Stimulated activated CD8-positive, alpha-beta memory T cell treated with anti-CD3 and anti-CD28 coated beads, Interleukin-12 subunit alpha, Interleukin-12 subunit beta, amount 100 ng/mL, for 24 hours (primary cell): ENCODE measurements around the gene PLPPR5.
"Not testable (repeated sequence)": the region's sequence is repeated elsewhere in the genome, so short reads cannot be mapped to it uniquely, and the experiment has no call there.

ENCODE experiments used
- DNase-seq: peaks from one replicate; pipeline ENCODE4 v3.0.0-alpha.2; 2020; ENCODE audit errors: extremely low read depth

Gene PLPPR5

GRCh38 chr1:98919211-98919610, 85.5 kb downstream of the PLPPR5 start:
- no peak for DNase-seq

- no peak for DNase-seq
Observed at GRCh38 chr1:98914547-98914946, 90.1 kb downstream of the PLPPR5 start.

- DNase-seq, result no peak
Observed at GRCh38 chr1:98910827-98911226, 93.8 kb downstream of the PLPPR5 start.

GRCh38 chr1:98908980-98909379, 95.7 kb downstream of the PLPPR5 start:
- DNase-seq, result no peak

GRCh38 chr1:98906809-98907208, 97.9 kb downstream of the PLPPR5 start:
- DNase-seq, result no peak

GRCh38 chr1:98906361-98906760, 98.3 kb downstream of the PLPPR5 start:
- DNase-seq, result no peak

GRCh38 chr1:98904684-98905083, 100.0 kb downstream of the PLPPR5 start:
- no peak for DNase-seq

GRCh38 chr1:98903726-98904125, 100.9 kb downstream of the PLPPR5 start:
- no peak for DNase-seq

GRCh38 chr1:98903261-98903660, 101.4 kb downstream of the PLPPR5 start:
- no peak for DNase-seq

- DNase-seq, result no peak
Observed at GRCh38 chr1:98898940-98899339, 105.7 kb downstream of the PLPPR5 start.

GRCh38 chr1:98897479-98897878, 107.2 kb downstream of the PLPPR5 start:
- DNase-seq, result no peak

- DNase-seq, result no peak
Observed at GRCh38 chr1:98896711-98897445, 107.8 kb downstream of the PLPPR5 start.

GRCh38 chr1:98893371-98893770, 111.3 kb downstream of the PLPPR5 start:
- DNase-seq, result no peak

GRCh38 chr1:98888869-98889268, 115.8 kb downstream of the PLPPR5 start:
- no peak for DNase-seq

- no peak for DNase-seq
Observed at GRCh38 chr1:98887507-98887906, 117.2 kb downstream of the PLPPR5 start.

- no peak for DNase-seq
Observed at GRCh38 chr1:98884864-98885263, 119.8 kb downstream of the PLPPR5 start.

GRCh38 chr1:98881901-98882300, 122.8 kb downstream of the PLPPR5 start:
- DNase-seq, result no peak

GRCh38 chr1:98881234-98881633, 123.4 kb downstream of the PLPPR5 start:
- not testable (repeated sequence) for DNase-seq

- DNase-seq, result no peak
Observed at GRCh38 chr1:98874828-98875227, 129.8 kb downstream of the PLPPR5 start.

- DNase-seq, result no peak
Observed at GRCh38 chr1:98870959-98871903, 133.4 kb downstream of the PLPPR5 start.

GRCh38 chr1:98865796-98866195, 138.9 kb downstream of the PLPPR5 start:
- DNase-seq, result no peak

- no peak for DNase-seq
Observed at GRCh38 chr1:98860329-98860728, 144.3 kb downstream of the PLPPR5 start.

GRCh38 chr1:98854137-98854536, 150.5 kb downstream of the PLPPR5 start:
- DNase-seq, result no peak
